HepG2 (cell line): ENCODE data around the gene BMF. TPM values are rescaled to one million over a fixed set of nuclear protein-coding genes. Genes with fewer than 3 reads are reported as not detected.

Source experiments
- ATRX ChIP-seq: sonication (generic); formaldehyde crosslinking; IDR thresholded peaks from 2 replicates; pipeline ENCODE4 v1.4.0; 2020; ENCODE audit warnings: missing genetic modification reagents, borderline replicate concordance
- DNMT3B ChIP-seq: conservative IDR thresholded peaks from 2 replicates; pipeline ENCODE4 v1.6.1; 2016; ENCODE audit warnings: missing biosample characterization, control low read depth
- GATAD2A ChIP-seq: IDR thresholded peaks from 2 replicates; pipeline ENCODE4 v1.6.1; 2016
- HINFP ChIP-seq: sonication (generic); formaldehyde crosslinking; IDR thresholded peaks from 2 replicates; pipeline ENCODE4 v1.4.0; 2020; ENCODE audit warnings: low read depth, mild to moderate bottlenecking, missing genetic modification reagents
- HNRNPH1 ChIP-seq: fragments of 200-400 bp; formaldehyde crosslinking; optimal IDR thresholded peaks from 2 replicates; pipeline ENCODE3; 2017; ENCODE audit warnings: mild to moderate bottlenecking, low read depth, low read length
- HNRNPL ChIP-seq: fragments of 200-400 bp; formaldehyde crosslinking; IDR thresholded peaks from 2 replicates; pipeline ENCODE4 v1.6.1; 2017; ENCODE audit warnings: mild to moderate bottlenecking, low read depth, low read length
- HNRNPLL ChIP-seq: fragments of 200-400 bp; formaldehyde crosslinking; IDR thresholded peaks from 2 replicates; pipeline ENCODE4 v1.6.1; 2017; ENCODE audit warnings: mild to moderate bottlenecking, low read depth, low read length; ENCODE audit not compliant: poor library complexity, severe bottlenecking
- KMT2B ChIP-seq: IDR thresholded peaks from 2 replicates; pipeline ENCODE4 v1.6.1; 2016; ENCODE audit warnings: missing genetic modification reagents, missing compliant biosample characterization
- LCORL ChIP-seq, 2 experiments: fragments of 450-650 bp in 1 of 2; sonication (generic) in 1 of 2; formaldehyde crosslinking in 1 of 2; IDR thresholded peaks; 2 replicates each; pipeline versions ENCODE4 v1.5.0 to v1.6.1; 2017 to 2020; ENCODE audit warnings: antibody characterized with exemption in 1 of 2, missing genetic modification reagents in 1 of 2
- MAFG ChIP-seq: sonication (generic); formaldehyde crosslinking; IDR thresholded peaks from 2 replicates; pipeline ENCODE4 v1.5.1; 2020; ENCODE audit warnings: mild to moderate bottlenecking, missing genetic modification reagents
- MATR3 ChIP-seq: sonication (generic); formaldehyde crosslinking; IDR thresholded peaks from 2 replicates; pipeline ENCODE4 v1.4.0; 2020; ENCODE audit warnings: missing genetic modification reagents
- NCOR1 ChIP-seq: fragments of 200-600 bp; sonication (generic); IDR thresholded peaks from 2 replicates; pipeline ENCODE4 v1.7.0; 2017; ENCODE audit warnings: antibody characterized with exemption, low read length, borderline replicate concordance
- PAWR ChIP-seq: sonication (generic); formaldehyde crosslinking; IDR thresholded peaks from 2 replicates; pipeline ENCODE4 v1.4.0; 2020; ENCODE audit warnings: missing genetic modification reagents, mild to moderate bottlenecking, borderline replicate concordance
- POLR2A ChIP-seq, 2 experiments: IDR thresholded peaks; 2 replicates each; pipeline ENCODE4 v1.6.1; 2011; ENCODE audit warnings: low read depth in 2 of 2, low read length in 2 of 2, mild to moderate bottlenecking in 1 of 2, moderate library complexity in 1 of 2; ENCODE audit not compliant: insufficient read depth in 1 of 2
- SOX5 ChIP-seq: IDR thresholded peaks from 2 replicates; pipeline ENCODE4 v1.6.1; 2016; ENCODE audit warnings: borderline replicate concordance
- ZBTB25 ChIP-seq: IDR thresholded peaks from 2 replicates; pipeline ENCODE4 v1.6.1; 2018; ENCODE audit warnings: missing genetic modification reagents
- ZNF264 ChIP-seq: sonication (generic); formaldehyde crosslinking; IDR thresholded peaks from 2 replicates; pipeline ENCODE4 v1.4.0; 2020; ENCODE audit warnings: missing genetic modification reagents
- ZNF547 ChIP-seq: sonication (generic); formaldehyde crosslinking; IDR thresholded peaks from 2 replicates; pipeline ENCODE4 v1.5.1; 2020; ENCODE audit warnings: mild to moderate bottlenecking, missing genetic modification reagents
- ZNF788 ChIP-seq: sonication (generic); formaldehyde crosslinking; IDR thresholded peaks from 2 replicates; pipeline ENCODE4 v1.5.0; 2020; ENCODE audit warnings: mild to moderate bottlenecking, missing genetic modification reagents, borderline replicate concordance
- polyA plus RNA-seq, 8 experiments: library from polyadenylated mRNA; depleted of rRNA in 3 of 8; stranded (reverse) in 7 of 8; unstranded in 1 of 8; fragments of >200 nt; fragmentation: Illumina TruSeq in 4 of 8; extraction: Trizol in 4 of 8; gene quantifications; 2 replicates each; pipeline versions ENCODE4 v1.2.1 to v1.2.3, GENCODE V29; 2011 to 2016; ENCODE audit warnings: low read depth in 4 of 8, missing spikeins in 1 of 8, mixed read lengths in 1 of 8; ENCODE audit not compliant: insufficient read depth in 1 of 8
- total RNA-seq, 5 experiments: library from RNA; depleted of rRNA; stranded (reverse); fragments of >200 nt; fragmentation: Illumina TruSeq; extraction: Trizol; gene quantifications; 2 replicates each; pipeline ENCODE4 v1.2.3, GENCODE V29; 2016; ENCODE audit warnings: low read depth in 1 of 5
- TF ChIP-seq, protein P1 (sequence below): sonication (generic); formaldehyde crosslinking; IDR thresholded peaks from 2 replicates; pipeline ENCODE4 v1.8.0; 2022; ENCODE audit warnings: mild to moderate bottlenecking, missing genetic modification reagents
- TF ChIP-seq, protein P2 (sequence below): IDR thresholded peaks from 2 replicates; pipeline ENCODE4 v1.6.1; 2012; ENCODE audit warnings: inconsistent platforms

The BMF gene
- total and polyA plus RNA-seq, 2 of the 13 experiments (the other 11 are each of a cell fraction or from before 2014, with no cell fraction given), result 8.7 to 15.9 TPM

DNA sequence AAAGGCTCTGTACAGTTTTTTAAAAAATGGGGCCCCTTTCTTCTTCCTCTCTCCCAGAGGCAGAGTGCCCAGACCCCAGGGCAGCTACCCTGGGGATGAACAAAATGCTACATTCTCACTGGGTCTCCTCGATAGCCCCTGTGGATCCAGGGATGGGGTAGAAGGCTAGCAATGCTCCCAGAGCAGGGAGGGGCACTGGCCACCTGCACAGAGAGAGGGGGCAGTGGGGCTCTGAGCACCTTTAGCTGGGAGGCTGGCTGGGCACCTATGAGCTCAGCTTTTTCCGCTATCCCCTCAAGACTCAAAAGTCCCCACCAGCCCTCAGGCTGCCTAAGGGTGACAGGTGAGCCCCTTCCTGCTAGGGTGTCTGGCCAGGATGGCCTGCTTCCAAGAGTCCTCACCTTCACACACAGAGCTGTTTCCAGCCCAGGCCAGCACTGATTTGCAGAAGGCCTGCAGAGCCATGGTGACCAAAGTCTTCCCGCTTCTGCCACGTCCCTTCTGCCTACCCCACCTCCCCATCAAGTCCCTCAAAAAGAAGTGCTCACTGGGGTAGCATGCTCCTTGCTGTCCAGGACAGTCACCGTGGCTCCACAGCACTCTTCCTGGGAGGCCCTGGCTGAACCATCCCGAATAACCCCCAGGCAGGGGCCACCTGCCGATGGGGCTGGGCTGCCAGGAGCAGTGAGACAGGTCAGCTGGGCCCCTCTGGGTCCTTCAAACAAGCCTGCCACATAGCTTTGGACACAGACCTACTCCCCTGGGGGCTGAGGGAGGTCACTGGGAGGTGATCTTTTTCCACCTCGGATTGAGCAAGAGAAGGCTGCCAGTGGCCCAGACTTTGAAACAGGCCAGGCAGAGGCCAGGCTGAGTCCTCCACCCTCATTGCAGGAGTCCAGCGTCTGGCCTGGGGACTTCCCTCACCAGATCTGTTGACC is 20.4 kb downstream of the BMF start (continued):
- TF ChIP-seq HINFP (CRISPR knock-in tag), result 0 out of 2 replicates have a peak, but pooled peaks have one; percentile 24
- 0 out of 2 replicates have a peak, but pooled peaks have one; percentile 46 for TF ChIP-seq HNRNPL
- peak; percentile 65; the same call in 1 of the 2 replicates for TF ChIP-seq ZNF788 (CRISPR knock-in tag)
- TF ChIP-seq GATAD2A (CRISPR knock-in tag), result peak; percentile 91
- peak; percentile 84; the same call in 1 of the 2 replicates for TF ChIP-seq ZNF264 (CRISPR knock-in tag)
- TF ChIP-seq, protein P1, sequence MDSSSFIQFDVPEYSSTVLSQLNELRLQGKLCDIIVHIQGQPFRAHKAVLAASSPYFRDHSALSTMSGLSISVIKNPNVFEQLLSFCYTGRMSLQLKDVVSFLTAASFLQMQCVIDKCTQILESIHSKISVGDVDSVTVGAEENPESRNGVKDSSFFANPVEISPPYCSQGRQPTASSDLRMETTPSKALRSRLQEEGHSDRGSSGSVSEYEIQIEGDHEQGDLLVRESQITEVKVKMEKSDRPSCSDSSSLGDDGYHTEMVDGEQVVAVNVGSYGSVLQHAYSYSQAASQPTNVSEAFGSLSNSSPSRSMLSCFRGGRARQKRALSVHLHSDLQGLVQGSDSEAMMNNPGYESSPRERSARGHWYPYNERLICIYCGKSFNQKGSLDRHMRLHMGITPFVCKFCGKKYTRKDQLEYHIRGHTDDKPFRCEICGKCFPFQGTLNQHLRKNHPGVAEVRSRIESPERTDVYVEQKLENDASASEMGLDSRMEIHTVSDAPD (CRISPR knock-in tag), result peak; percentile 67
- 0 out of 2 replicates have a peak, but pooled peaks have one; percentile 58 for TF ChIP-seq PAWR (CRISPR knock-in tag)
- 0 out of 2 replicates have a peak, but pooled peaks have one; percentile 49 for TF ChIP-seq KMT2B
- TF ChIP-seq NCOR1, result peak; percentile 94; the same call in 1 of the 2 replicates
- TF ChIP-seq LCORL (IDR thresholded peaks at IDR 0.05), result no peak
- TF ChIP-seq LCORL (CRISPR knock-in tag; IDR thresholded peaks at IDR 0.05), result peak; percentile 97
- TF ChIP-seq MAFG (CRISPR knock-in tag), result no peak
- TF ChIP-seq POLR2A (IDR thresholded peaks at IDR 0.05; ENCODE audit: insufficient read depth in 1 of 2, low read depth in 2 of 2, low read length in 2 of 2), result peak in 1 of 2 experiments; percentile 24; a peak in 1 of 4 replicates
- no peak for TF ChIP-seq MATR3 (CRISPR knock-in tag)
- TF ChIP-seq SOX5 (CRISPR knock-in tag), result peak; percentile 85
- no peak for TF ChIP-seq ATRX (CRISPR knock-in tag)
- TF ChIP-seq, protein P2, sequence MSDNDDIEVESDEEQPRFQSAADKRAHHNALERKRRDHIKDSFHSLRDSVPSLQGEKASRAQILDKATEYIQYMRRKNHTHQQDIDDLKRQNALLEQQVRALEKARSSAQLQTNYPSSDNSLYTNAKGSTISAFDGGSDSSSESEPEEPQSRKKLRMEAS, result peak; percentile 30; the same call in 1 of the 2 replicates
- TF ChIP-seq DNMT3B (CRISPR knock-in tag), result no peak
- peak; percentile 14 for TF ChIP-seq HNRNPLL
- 0 out of 2 replicates have a peak, but pooled peaks have one; percentile 25 for TF ChIP-seq ZBTB25 (CRISPR knock-in tag)
- TF ChIP-seq ZNF547, result peak; percentile 71; the same call in 1 of the 2 replicates
- TF ChIP-seq HNRNPH1, result no peak
